Panc1 (cell line): ENCODE measurements around the gene TREM1. TPM values are rescaled to one million over a fixed set of nuclear protein-coding genes. Genes with fewer than 3 reads are reported as not detected.

ENCODE experiments used
- ATAC-seq: fragments of 200-7000 bp; cut with Tn5 transposase; 2 replicates; pipeline ENCODE4 v1.9.1; 2020; ENCODE audit warnings: mild to moderate bottlenecking, moderate library complexity
- BruUV-seq: library from RNA; stranded (reverse); fragments of 400-500 nt; replicated peaks from 2 replicates; lab custom pipeline; 2021; lab: Mats Ljungman, UMichigan
- CTCF ChIA-PET: fragments of 300-600 bp; sonication (Branson Sonifier 250); formaldehyde crosslinking; loops from one replicate; lab custom pipeline; 2022; ENCODE audit warnings: antibody characterized with exemption; lab: Charles Lee
- POLR2A ChIA-PET: fragments of 300-600 bp; sonication (Branson Sonifier 250); formaldehyde crosslinking; loops from one replicate; lab custom pipeline; 2022; ENCODE audit warnings: antibody characterized with exemption; lab: Charles Lee
- DNase-seq: peaks from one replicate; pipeline ENCODE4 v3.0.0-alpha.2; 2010; ENCODE audit warnings: low read depth, low spot score
- H3K27ac ChIP-seq: 2 replicates; pipeline ENCODE4 v1.5.1; 2011; ENCODE audit warnings: mild to moderate bottlenecking, low read length, inconsistent platforms
- H3K27me3 ChIP-seq: fragments of 200-500 bp; sonication (Bioruptor generic); 2 replicates; pipeline ENCODE4 v1.6.0; 2014; ENCODE audit warnings: low read length, inconsistent platforms; ENCODE audit not compliant: control insufficient read depth, insufficient read depth
- H3K36me3 ChIP-seq: fragments of 200-500 bp; sonication (Bioruptor generic); 2 replicates; pipeline ENCODE4 v1.5.1; 2014; ENCODE audit warnings: inconsistent platforms, mild to moderate bottlenecking, low read length, moderate library complexity; ENCODE audit not compliant: control insufficient read depth, insufficient read depth
- H3K4me1 ChIP-seq: 2 replicates; pipeline ENCODE4 v1.5.1; 2011; ENCODE audit warnings: inconsistent platforms, mild to moderate bottlenecking, low read length, moderate library complexity; ENCODE audit not compliant: control insufficient read depth, insufficient read depth
- H3K4me3 ChIP-seq, 2 experiments: 2 replicates each; pipeline ENCODE4 v1.5.1; 2011 to 2012; ENCODE audit warnings: low read depth in 2 of 2, low read length in 2 of 2, mild to moderate bottlenecking in 2 of 2, inconsistent platforms in 1 of 2, moderate library complexity in 1 of 2
- H3K9me3 ChIP-seq: fragments of 200-500 bp; sonication (Bioruptor generic); 2 replicates; pipeline ENCODE4 v1.5.1; 2014; ENCODE audit warnings: low read depth, mild to moderate bottlenecking, inconsistent platforms, low read length, moderate library complexity; ENCODE audit not compliant: control insufficient read depth, insufficient read depth
- POLR2AphosphoS5 ChIP-seq: IDR thresholded peaks from 2 replicates; pipeline ENCODE4 v1.6.1; 2012; ENCODE audit warnings: mild to moderate bottlenecking, low read depth, low read length, moderate library complexity
- SIN3A ChIP-seq: IDR thresholded peaks from 2 replicates; pipeline ENCODE4 v1.6.1; 2012; ENCODE audit warnings: low read depth, mild to moderate bottlenecking, low read length, moderate library complexity, borderline replicate concordance; ENCODE audit not compliant: insufficient read depth
- TCF7L2 ChIP-seq: IDR thresholded peaks from 2 replicates; pipeline ENCODE4 v1.6.1; 2011; ENCODE audit warnings: mild to moderate bottlenecking, low read depth, low read length, inconsistent platforms
- in situ Hi-C: cut with HindIII; loops from 2 replicates; pipeline ENCODE4 v1.10.0; 2016; ENCODE audit warnings: low sequenced_read_pairs, low pct_unique_long_range_greater_than_20kb
- intact Hi-C: fragments of 100-400 bp; cut with micrococcal nuclease; formaldehyde crosslinking; loops from one replicate; pipeline ENCODE4 v1.10.0; 2022; ENCODE audit not compliant: unreplicated experiment
- total RNA-seq: library from RNA; stranded (reverse); gene quantifications from one replicate; pipeline ENCODE4 v1.2.1, GENCODE V29; 2021; ENCODE audit not compliant: unreplicated experiment
- TF ChIP-seq, protein P1 (sequence below), 2 experiments: IDR thresholded peaks; 2 replicates each; pipeline ENCODE4 v1.6.1; 2011 to 2012; ENCODE audit warnings: low read depth in 2 of 2, control low read depth in 1 of 2, low read length in 1 of 2, mild to moderate bottlenecking in 1 of 2, moderate library complexity in 1 of 2; ENCODE audit not compliant: insufficient read depth in 1 of 2
- TF ChIP-seq, protein P2 (sequence below): fragments of 450-650 bp; IDR thresholded peaks from 2 replicates; pipeline ENCODE4 v1.5.1; 2017; ENCODE audit warnings: mild to moderate bottlenecking

Gene TREM1
- total RNA-seq, 1 experiment from 2014 or later: not detected

DNA sequence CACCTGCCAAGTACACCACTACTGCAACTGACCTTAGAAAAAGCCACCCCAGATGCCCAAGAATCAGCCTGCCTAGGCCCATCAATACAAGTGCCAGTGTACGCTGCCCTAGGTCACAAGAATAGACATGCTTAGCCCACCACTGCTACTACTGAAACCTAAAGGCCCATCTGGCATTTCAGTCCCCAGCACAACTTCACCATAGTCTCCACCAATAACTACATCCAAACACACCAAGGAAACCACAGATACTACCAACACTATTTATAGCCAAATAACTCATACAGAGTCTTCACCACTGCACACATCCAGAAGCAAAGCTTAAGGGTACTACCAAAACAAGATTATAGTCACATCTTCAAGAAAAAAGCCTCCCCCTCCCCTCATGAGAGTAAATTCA, 30.1 kb downstream of the TREM1 start:
- POLR2A ChIA-PET: no interaction called here
- H3K4me1 ChIP-seq: no peaks in the 10 kb centered on the region
- CTCF ChIA-PET: no interaction called here
- DNase-seq: no peak
- 0 out of 2 replicates have a peak, but pooled peaks cover under 1% of the 10 kb centered on the region for H3K9me3 ChIP-seq
- no TSS peak for BruUV-seq
- TF ChIP-seq POLR2AphosphoS5 (no peak), TCF7L2 (no peak), SIN3A (no peak)
- TF ChIP-seq, protein P1, sequence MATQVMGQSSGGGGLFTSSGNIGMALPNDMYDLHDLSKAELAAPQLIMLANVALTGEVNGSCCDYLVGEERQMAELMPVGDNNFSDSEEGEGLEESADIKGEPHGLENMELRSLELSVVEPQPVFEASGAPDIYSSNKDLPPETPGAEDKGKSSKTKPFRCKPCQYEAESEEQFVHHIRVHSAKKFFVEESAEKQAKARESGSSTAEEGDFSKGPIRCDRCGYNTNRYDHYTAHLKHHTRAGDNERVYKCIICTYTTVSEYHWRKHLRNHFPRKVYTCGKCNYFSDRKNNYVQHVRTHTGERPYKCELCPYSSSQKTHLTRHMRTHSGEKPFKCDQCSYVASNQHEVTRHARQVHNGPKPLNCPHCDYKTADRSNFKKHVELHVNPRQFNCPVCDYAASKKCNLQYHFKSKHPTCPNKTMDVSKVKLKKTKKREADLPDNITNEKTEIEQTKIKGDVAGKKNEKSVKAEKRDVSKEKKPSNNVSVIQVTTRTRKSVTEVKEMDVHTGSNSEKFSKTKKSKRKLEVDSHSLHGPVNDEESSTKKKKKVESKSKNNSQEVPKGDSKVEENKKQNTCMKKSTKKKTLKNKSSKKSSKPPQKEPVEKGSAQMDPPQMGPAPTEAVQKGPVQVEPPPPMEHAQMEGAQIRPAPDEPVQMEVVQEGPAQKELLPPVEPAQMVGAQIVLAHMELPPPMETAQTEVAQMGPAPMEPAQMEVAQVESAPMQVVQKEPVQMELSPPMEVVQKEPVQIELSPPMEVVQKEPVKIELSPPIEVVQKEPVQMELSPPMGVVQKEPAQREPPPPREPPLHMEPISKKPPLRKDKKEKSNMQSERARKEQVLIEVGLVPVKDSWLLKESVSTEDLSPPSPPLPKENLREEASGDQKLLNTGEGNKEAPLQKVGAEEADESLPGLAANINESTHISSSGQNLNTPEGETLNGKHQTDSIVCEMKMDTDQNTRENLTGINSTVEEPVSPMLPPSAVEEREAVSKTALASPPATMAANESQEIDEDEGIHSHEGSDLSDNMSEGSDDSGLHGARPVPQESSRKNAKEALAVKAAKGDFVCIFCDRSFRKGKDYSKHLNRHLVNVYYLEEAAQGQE (IDR thresholded peaks at IDR 0.05; ENCODE audit: insufficient read depth in 1 of 2, low read depth in 2 of 2, low read length in 1 of 2): no peak
- TF ChIP-seq, protein P2, sequence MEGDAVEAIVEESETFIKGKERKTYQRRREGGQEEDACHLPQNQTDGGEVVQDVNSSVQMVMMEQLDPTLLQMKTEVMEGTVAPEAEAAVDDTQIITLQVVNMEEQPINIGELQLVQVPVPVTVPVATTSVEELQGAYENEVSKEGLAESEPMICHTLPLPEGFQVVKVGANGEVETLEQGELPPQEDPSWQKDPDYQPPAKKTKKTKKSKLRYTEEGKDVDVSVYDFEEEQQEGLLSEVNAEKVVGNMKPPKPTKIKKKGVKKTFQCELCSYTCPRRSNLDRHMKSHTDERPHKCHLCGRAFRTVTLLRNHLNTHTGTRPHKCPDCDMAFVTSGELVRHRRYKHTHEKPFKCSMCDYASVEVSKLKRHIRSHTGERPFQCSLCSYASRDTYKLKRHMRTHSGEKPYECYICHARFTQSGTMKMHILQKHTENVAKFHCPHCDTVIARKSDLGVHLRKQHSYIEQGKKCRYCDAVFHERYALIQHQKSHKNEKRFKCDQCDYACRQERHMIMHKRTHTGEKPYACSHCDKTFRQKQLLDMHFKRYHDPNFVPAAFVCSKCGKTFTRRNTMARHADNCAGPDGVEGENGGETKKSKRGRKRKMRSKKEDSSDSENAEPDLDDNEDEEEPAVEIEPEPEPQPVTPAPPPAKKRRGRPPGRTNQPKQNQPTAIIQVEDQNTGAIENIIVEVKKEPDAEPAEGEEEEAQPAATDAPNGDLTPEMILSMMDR: no peak
- in situ Hi-C loops (no loop called here), intact Hi-C loops (no loop called here)
- no peaks in the 10 kb centered on the region for H3K36me3 ChIP-seq
- peaks cover 3% of the 10 kb centered on the region; the same call in 1 of the 2 replicates for H3K27me3 ChIP-seq
- ATAC-seq: no peak
- H3K4me3 ChIP-seq: no peak overlapping the region
- no peak overlapping the region for H3K27ac ChIP-seq

DNA sequence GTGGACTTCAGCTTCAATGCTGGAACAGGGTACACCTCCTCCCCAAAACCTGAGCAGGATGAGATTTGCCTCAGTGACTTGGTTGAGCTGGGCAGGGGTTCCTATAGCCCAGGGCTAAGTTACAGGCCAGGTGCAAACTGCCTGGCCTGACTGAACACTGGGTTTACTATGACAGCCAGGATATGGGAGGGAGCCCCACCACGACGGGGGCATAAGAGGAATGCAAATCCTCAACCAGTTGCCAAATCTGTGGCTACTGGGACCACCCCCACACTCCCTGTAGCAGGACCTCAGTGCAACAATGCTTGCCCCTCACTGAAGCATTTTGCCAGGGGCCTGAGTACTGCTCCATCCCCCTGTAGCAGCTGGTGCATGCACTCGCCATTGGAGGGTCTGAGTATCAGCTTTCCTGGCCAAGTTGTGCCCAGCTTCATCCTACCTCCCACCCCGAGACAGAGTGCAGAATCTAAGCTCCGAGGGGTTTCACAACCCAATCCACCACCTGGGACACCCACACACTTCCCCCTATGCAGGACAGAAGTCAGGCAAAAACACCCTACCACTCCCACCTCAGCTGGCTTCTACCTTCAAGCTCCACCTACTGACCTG, 30.7 kb downstream of the TREM1 start:
- intact Hi-C loops (no loop called here), in situ Hi-C loops (no loop called here)
- no peak for ATAC-seq
- Histone ChIP-seq H3K4me1 (no peaks in the 10 kb centered on the region), H3K27me3 (peaks cover 3% of the 10 kb centered on the region; the same call in 1 of the 2 replicates), H3K4me3 (no peak overlapping the region), H3K36me3 (no peaks in the 10 kb centered on the region), H3K27ac (no peak overlapping the region), H3K9me3 (no peaks in the 10 kb centered on the region)
- DNase-seq: no peak
- TF ChIP-seq, protein P2: no peak
- TF ChIP-seq, protein P1 (IDR thresholded peaks at IDR 0.05; ENCODE audit: insufficient read depth in 1 of 2, low read depth in 2 of 2, low read length in 1 of 2): no peak
- TF ChIP-seq SIN3A (no peak), POLR2AphosphoS5 (no peak), TCF7L2 (no peak)
- CTCF ChIA-PET: no interaction called here
- BruUV-seq: no TSS peak
- POLR2A ChIA-PET: interaction anchor here (0.6 kb wide), 1 partner anchor 73 kb away, joined by 3 read pairs; no protein-coding TSS in a partner anchor
